HG02588 (cell line): ENCODE data around the gene ATP10D.

Experiments used
- ATAC-seq: cut with Tn5 transposase; IDR thresholded peaks from one replicate; pipeline ENCODE4 v1.9.1; 2021; ENCODE audit warnings: mild to moderate bottlenecking, moderate library complexity; ENCODE audit not compliant: unreplicated experiment

Gene ATP10D

DNA sequence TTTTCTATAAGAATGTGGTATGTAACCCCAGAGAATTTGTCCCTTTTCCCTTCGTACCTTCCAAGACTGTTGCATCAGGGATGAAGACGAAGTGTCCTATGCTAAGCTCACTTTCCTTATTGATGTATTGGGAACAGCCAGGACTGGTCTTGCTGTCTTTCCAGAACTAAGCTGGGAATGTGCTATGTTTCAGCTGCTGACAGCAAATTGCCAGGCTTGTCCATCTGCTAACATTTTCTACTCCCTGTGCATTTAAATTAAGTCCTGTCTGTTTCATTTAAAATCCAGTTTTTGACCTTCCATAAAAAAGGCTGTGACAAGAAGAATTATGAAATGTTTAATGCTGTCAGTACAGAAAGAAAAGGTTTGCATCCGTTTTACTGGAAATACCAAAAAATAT is 87.9 kb downstream of the ATP10D start:
- ATAC-seq = no peak

DNA sequence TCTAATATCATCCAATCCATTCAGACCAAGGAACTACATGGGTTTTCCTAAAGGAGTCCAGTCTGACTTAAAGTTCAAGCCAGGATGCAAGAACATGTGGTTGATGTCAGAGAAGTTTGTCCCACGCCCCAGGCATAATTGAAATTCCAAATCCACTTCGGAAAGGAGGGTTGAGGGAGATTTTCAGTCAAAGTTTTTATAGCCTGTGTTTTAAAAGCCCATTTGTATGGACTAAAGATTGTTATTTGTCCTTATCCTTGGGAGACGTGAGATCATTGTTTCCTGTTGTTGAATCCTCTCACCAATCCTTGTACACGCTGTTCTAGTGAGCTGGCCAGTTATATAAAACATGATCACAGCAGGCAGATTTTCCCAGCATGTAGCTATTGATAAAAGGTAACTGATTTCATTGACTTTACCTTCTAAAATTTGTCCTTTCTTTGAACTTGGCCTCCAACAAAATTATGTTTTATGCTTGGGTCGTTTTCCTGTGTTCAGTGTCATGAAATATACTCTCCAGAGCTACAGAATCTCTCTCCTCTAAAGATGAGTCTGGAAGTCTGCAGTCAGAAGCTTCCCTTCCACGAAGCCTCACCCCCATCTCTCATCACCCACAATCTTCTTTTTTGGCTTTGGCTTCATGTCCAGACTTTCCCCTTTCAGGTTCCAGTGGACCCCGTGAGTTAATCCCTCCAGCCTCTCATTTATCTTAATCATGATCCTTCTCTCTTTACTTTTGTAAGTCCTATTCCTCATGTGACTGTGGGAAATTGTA is 92.9 kb downstream of the ATP10D start:
- ATAC-seq = no peak

DNA sequence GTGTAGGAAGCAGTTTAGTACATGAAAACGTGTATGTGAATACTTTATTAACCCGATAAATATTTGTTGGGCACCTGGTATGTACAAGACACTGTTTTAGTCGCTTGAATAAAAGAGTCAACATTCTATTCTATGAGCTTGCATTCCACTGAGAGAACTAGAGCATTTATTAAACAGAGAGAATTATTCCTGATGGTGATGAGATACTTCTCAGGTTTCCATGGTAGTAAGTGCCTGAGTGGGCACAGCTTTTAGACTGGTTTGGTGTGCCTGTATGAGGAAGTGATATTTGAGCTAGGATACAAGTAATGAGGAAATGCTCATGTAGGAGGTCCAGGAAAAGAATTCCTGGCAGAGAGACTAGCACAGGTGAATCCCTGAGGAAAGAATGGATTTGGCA is 94.2 kb downstream of the ATP10D start:
- no peak for ATAC-seq

DNA sequence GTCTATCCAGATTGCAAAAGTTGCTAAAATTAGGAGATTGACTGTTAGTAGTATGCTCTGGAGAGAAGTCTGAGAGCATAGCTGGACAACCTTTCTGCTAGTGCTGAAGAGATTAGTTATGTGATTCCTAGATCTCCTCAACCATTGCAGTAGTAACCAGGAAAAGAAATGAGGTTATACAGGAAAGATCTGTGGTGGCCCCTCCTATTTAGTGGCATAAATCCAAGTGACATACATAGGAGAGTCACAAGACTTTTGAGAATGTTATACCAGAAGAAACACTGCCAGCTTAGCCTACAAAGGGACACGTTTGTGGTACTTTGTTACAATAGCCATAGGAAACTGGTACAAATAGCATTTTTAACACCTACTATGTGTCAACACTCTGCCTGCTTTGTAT is 105.2 kb downstream of the ATP10D start:
- no peak for ATAC-seq

DNA sequence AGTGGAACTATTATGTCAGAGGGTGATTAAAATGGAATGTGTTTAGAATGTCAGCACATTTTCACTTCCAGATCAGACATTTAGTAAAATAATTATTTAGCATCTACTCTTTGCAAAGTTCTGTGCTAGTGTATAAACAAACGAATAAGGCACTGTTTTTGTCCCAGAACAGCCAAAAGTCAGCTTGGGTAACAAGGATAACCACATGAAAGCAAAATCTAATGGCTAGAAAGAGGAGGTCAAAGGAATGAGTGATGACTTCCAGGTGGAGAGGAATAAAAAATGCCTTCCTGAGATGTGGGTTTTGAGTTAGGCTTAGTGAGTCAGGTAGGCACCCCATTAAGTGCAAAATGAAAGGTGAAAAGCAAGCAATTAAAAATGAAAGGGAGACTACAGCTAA is 112.6 kb downstream of the ATP10D start:
- ATAC-seq = no peak

- ATAC-seq = no peak
These were observed 113.2 kb downstream of the ATP10D start for GRCh38 chr4:47598320-47598719.

DNA sequence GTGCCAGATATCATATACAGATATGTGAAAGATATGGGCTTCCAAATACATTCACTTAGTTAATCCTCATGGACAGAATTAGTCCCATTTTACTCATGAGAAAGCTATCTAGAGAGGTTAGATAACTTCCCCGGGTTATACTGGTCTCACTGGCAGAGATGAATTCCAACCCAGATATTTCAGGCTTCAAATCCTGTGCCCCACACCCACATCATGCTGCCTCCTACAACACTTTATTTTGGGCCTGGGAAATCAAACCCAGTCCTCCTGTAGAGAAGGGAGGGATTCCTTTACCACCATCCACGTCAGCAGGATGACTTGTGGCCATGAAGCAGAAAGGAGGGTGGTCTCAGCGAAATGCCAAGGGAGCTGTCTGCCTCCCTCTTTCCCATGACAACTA is 113.8 kb downstream of the ATP10D start:
- no peak for ATAC-seq

DNA sequence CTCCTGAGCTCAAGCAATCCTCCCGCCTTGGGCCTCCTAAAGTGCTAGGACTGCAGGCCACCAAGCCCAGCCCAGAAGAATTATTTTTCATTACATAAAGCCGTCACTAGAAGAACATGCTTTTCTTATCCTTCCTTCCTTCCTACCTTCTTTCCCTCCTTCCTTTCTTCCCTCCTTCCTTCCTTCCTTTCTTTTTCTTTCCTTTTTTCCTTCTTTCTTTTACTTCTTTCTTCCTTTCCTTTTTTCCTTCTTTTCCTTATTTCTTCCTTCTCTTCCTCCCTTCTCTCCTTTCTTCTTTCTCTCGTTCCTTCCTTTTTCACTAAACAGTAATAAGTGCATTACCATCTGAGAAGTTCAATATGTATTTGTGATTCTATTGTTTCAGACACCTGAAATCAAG is 121.4 kb downstream of the ATP10D start:
- ATAC-seq = no peak

DNA sequence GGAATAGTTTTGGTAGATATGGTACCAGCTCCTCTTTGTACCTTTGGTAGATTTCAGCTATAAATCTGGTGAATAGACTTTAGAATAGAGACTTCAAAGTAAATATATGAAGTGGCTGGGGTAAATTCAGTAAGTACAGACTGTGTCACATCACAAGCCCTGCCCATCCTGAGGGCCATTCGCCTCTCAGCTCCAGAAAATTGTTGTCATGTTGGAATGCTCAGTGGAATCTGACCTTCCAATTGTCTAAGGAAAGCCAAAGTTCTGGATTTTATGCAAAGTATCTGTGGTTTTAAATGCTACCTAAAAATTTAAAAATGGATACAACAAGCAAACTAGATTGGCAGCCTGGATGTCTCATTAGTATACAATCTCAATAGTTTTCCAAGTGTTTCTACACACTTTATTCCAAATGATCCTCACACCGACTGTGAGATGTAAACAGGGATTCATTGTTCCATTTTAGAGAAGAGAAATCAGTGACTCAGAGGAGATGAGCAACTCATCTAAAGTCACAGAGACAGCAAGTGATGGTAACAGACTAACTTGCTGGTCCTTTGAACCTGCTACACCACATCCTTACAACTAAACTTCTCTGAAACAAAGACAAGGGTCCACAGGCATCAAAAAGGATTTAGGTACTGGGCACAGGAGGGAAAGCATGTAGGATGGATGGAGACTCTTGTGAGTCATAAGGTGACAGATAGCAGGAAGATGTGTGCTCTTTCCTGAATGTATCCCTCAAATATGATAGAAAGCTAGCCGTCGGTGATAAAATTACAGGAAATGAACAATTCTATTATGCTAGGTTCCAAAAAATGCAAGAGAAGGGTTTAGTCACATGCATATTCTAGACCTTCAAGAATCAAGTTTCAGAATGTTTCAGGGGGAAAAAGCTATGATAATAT is 127.3 kb downstream of the ATP10D start:
- ATAC-seq = no peak

DNA sequence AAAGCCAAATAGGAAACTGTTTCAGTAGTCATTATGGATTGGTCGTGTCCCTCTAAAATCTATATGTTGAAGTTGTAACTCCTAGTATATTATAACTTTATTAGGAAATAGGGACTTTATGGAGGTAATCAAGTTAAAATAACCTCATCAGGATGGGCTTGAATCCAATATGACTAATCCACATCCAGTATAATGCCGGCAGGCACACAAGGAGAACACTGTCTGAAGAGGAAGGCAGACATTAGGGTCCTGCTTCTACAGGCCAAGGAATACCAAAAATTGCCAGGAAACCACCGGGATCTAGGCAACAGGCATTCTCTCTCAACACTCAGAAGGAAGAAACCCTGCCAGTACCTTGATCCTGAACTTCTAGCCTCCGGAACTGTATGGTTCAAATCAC is 130.3 kb downstream of the ATP10D start:
- ATAC-seq = no peak

GRCh38 chr4:47617607-47618006 is 132.5 kb downstream of the ATP10D start:
- ATAC-seq = peak; percentile 64

GRCh38 chr4:47619691-47620090 is 134.6 kb downstream of the ATP10D start:
- ATAC-seq = no peak

- no peak for ATAC-seq
These were observed 136.1 kb downstream of the ATP10D start for GRCh38 chr4:47621181-47621580.

GRCh38 chr4:47624031-47624441 is 139.0 kb downstream of the ATP10D start:
- no peak for ATAC-seq

GRCh38 chr4:47631161-47631560 is 146.1 kb downstream of the ATP10D start:
- no peak for ATAC-seq

DNA sequence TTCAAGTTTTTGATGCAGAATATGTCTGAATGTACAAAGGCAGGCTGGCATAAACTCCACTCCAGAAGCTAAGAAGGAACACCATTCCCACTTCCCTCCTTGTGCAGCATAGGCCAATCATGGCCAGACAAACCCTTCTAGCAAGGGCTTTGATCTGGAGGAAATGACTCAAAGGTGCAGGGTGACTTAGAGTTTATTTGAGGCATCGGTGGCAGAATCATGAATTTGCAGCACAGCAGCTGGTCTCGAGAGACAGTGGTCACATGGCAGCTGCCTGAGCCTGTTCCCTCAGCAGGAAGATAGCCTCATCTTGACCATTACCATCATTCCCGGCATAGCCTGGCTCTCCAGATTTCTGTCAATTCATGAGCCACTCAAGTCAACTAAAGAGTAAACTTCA is 154.5 kb downstream of the ATP10D start:
- ATAC-seq = no peak

DNA sequence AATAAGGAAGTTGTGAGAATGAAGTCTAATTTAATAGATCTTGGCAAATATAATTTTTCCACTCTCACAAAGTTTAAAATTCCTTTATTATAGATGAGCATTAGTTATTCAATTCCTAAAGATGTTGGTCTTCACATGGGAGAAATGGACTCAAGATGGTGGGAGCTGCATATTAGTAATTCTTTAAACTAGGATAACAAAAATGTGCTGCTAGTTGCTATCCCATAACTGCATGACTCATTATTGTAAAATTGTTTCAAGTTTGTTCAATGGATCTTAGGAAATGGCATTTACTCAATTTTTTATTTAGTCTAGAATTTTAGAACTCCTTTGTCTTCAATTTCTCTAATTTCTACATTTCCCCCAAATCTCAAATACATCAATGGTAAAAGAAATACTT is 155.8 kb downstream of the ATP10D start:
- no peak for ATAC-seq

GRCh38 chr4:47641755-47642154 is 156.7 kb downstream of the ATP10D start:
- ATAC-seq = no peak

GRCh38 chr4:47642191-47642830 is 157.2 kb downstream of the ATP10D start:
- no peak for ATAC-seq
